PC-3 (cell line): ENCODE results near the gene ZNF341. TPM values are rescaled to one million over a fixed set of nuclear protein-coding genes. Genes with fewer than 3 reads are reported as not detected.

ENCODE experiments used
- ATAC-seq: fragments of 200-7000 bp; cut with Tn5 transposase; 2 replicates; pipeline ENCODE4 v1.9.1; 2020; ENCODE audit warnings: mild to moderate bottlenecking, moderate library complexity
- BruUV-seq: library from RNA; stranded (reverse); fragments of 400-500 nt; replicated peaks from 2 replicates; lab custom pipeline; 2021; lab: Mats Ljungman, UMichigan
- CTCF ChIA-PET: fragments of 300-600 bp; sonication (Branson Sonifier 250); formaldehyde crosslinking; loops from one replicate; lab custom pipeline; 2022; ENCODE audit warnings: antibody characterized with exemption; lab: Charles Lee
- POLR2A ChIA-PET: fragments of 300-600 bp; sonication (Branson Sonifier 250); formaldehyde crosslinking; loops from one replicate; lab custom pipeline; 2022; ENCODE audit warnings: antibody characterized with exemption; ENCODE audit not compliant: unreplicated experiment; lab: Charles Lee
- DNase-seq: peaks from one replicate; pipeline ENCODE4 v3.0.0-alpha.2; 2015
- H2AFZ ChIP-seq: fragments of 300-600 bp; sonication (generic); 2 replicates; pipeline ENCODE4 v1.6.0; 2016; ENCODE audit warnings: antibody characterized with exemption, low read length
- H3F3A ChIP-seq: fragments of 300-600 bp; sonication (generic); one replicate; pipeline ENCODE4 v1.6.0; 2017; ENCODE audit warnings: antibody characterized with exemption, low read length, control low read depth, mild to moderate bottlenecking; ENCODE audit not compliant: unreplicated experiment
- H3K27ac ChIP-seq: fragments of 300-600 bp; sonication (generic); 2 replicates; pipeline ENCODE4 v1.5.1; 2016; ENCODE audit warnings: mild to moderate bottlenecking, low read length
- H3K27me3 ChIP-seq: fragments of 300-600 bp; sonication (generic); 2 replicates; pipeline ENCODE4 v1.6.1; 2016; ENCODE audit warnings: low read length, mixed read lengths
- H3K36me3 ChIP-seq: fragments of 300-600 bp; sonication (generic); 2 replicates; pipeline ENCODE4 v1.6.1; 2016; ENCODE audit warnings: low read depth, mixed run types, low read length, mixed read lengths
- H3K4me1 ChIP-seq: fragments of 300-600 bp; sonication (generic); 2 replicates; pipeline ENCODE4 v1.5.1; 2016; ENCODE audit warnings: low read length; ENCODE audit not compliant: insufficient read depth
- H3K4me2 ChIP-seq: fragments of 300-600 bp; sonication (generic); 2 replicates; pipeline ENCODE4 v1.6.0; 2016; ENCODE audit warnings: low read length
- H3K4me3 ChIP-seq: fragments of 300-600 bp; sonication (generic); 2 replicates; pipeline ENCODE4 v1.5.1; 2016; ENCODE audit warnings: mild to moderate bottlenecking, low read length, mixed read lengths
- H3K79me2 ChIP-seq: fragments of 300-600 bp; sonication (generic); 2 replicates; pipeline ENCODE4 v1.6.1; 2017; ENCODE audit warnings: low read length, mixed read lengths
- H3K9ac ChIP-seq: fragments of 300-600 bp; sonication (generic); 2 replicates; pipeline ENCODE4 v1.6.0; 2016; ENCODE audit warnings: mild to moderate bottlenecking, low read length
- H3K9me2 ChIP-seq: fragments of 300-600 bp; sonication (generic); replicated peaks from 2 replicates; pipeline ENCODE4 v1.6.1; 2016; ENCODE audit warnings: mixed run types, low read length, mixed read lengths
- H3K9me3 ChIP-seq: fragments of 300-600 bp; sonication (generic); 2 replicates; pipeline ENCODE4 v1.6.1; 2016; ENCODE audit warnings: low read length, mixed read lengths
- H4K20me1 ChIP-seq: fragments of 300-600 bp; sonication (generic); 2 replicates; pipeline ENCODE4 v1.6.1; 2016; ENCODE audit warnings: low read length, mixed read lengths
- EZH2 ChIP-seq: fragments of 300-600 bp; sonication (generic); IDR thresholded peaks from one replicate; pipeline ENCODE4 v1.6.1; 2017; ENCODE audit warnings: antibody characterized with exemption, mild to moderate bottlenecking, low read length; ENCODE audit not compliant: unreplicated experiment
- EZH2phosphoT487 ChIP-seq: fragments of 300-600 bp; sonication (generic); IDR thresholded peaks from 2 replicates; pipeline ENCODE4 v1.6.1; 2018; ENCODE audit warnings: mild to moderate bottlenecking, antibody characterized with exemption, low read length, borderline replicate concordance
- intact Hi-C: fragments of 100-400 bp; cut with micrococcal nuclease; formaldehyde crosslinking; loops from 2 replicates; pipeline ENCODE4 v1.9.0; 2023
- total RNA-seq: library from RNA; depleted of rRNA; stranded (reverse); fragments of >200 nt; gene quantifications from 2 replicates; pipeline ENCODE4 v1.2.3, GENCODE V29; 2014
- TF ChIP-seq, protein P1 (sequence below): fragments of 300-600 bp; sonication (generic); conservative IDR thresholded peaks from 2 replicates; pipeline ENCODE4 v1.5.1; 2017; ENCODE audit warnings: antibody characterized with exemption, low read depth, mild to moderate bottlenecking, low read length

The ZNF341 gene
- total RNA-seq, 1 experiment from 2014 or later, result 4.4 TPM

DNA sequence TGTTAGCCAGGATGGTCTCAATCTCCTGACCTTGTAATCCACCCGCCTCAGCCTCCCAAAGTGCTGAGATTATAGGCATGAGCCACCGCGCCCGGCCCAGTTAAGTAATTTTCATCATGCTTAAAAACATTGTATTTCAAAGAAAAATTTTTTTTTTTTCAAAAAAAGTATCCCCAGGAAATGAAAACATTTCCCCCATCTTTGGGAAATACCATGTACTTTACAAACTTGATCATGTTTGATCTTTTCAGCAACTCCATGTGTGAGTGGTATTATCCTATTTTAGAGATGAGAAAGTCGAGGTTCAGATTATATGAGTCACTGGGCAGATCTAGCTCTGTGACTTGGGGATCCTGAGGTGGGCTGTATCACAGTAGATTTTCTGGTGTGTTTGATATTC lies 91.2 kb downstream of the ZNF341 start:
- no TSS peak for BruUV-seq

DNA sequence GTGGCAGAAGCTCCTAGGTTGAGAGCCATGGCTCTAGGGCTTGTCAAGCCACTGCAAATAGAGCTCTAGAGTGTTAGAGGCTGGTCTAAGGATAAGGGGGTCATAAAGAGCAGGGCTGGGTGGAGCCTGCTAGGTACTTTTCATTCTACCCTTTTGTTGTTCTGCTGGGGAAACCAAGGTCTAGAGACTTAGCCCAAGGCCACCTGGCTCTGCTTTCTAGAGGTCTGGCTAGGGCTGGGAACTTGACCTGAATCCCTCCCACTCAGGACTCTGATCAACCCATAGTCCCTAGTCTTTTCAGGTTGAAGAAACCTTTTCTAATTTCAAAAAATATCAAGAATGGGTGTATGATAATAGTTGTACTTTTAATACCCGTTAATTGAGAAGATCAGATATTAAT lies 93.1 kb downstream of the ZNF341 start:
- Histone ChIP-seq H3K9me3 (no peaks in the 10 kb centered on the region), H3K4me3 (no peak overlapping the region), H3K9ac (no peak overlapping the region), H4K20me1 (peaks cover 30% of the 10 kb centered on the region; the same call in 1 of the 2 replicates), H3K27me3 (no peaks in the 10 kb centered on the region), H2AFZ (no peak overlapping the region), H3K9me2 (no peaks in the 10 kb centered on the region), H3K79me2 (peaks cover 95% of the 10 kb centered on the region), H3K4me1 (no peaks in the 10 kb centered on the region), H3F3A (no peaks in the 10 kb centered on the region), H3K36me3 (no peaks in the 10 kb centered on the region), H3K4me2 (no peak overlapping the region), H3K27ac (no peak overlapping the region)
- TF ChIP-seq, protein P1, sequence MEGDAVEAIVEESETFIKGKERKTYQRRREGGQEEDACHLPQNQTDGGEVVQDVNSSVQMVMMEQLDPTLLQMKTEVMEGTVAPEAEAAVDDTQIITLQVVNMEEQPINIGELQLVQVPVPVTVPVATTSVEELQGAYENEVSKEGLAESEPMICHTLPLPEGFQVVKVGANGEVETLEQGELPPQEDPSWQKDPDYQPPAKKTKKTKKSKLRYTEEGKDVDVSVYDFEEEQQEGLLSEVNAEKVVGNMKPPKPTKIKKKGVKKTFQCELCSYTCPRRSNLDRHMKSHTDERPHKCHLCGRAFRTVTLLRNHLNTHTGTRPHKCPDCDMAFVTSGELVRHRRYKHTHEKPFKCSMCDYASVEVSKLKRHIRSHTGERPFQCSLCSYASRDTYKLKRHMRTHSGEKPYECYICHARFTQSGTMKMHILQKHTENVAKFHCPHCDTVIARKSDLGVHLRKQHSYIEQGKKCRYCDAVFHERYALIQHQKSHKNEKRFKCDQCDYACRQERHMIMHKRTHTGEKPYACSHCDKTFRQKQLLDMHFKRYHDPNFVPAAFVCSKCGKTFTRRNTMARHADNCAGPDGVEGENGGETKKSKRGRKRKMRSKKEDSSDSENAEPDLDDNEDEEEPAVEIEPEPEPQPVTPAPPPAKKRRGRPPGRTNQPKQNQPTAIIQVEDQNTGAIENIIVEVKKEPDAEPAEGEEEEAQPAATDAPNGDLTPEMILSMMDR, result no peak
- TF ChIP-seq EZH2 (no peak), EZH2phosphoT487 (no peak)
- POLR2A ChIA-PET, result interaction anchor here (0.6 kb wide), 1 partner anchor 73 kb away, joined by 5 read pairs; no protein-coding TSS in a partner anchor
- DNase-seq (no peak), ATAC-seq (no peak)
- CTCF ChIA-PET, result no interaction called here
- intact Hi-C loops, result no loop called here
- BruUV-seq, result no TSS peak

More for the DNA sequence above, 91.2 kb downstream of the ZNF341 start:
- no peak for DNase-seq
- Histone ChIP-seq H3K4me1 (no peaks in the 10 kb centered on the region), H3K27ac (no peak overlapping the region), H3K4me2 (no peak overlapping the region), H3K9me2 (no peaks in the 10 kb centered on the region), H3K36me3 (no peaks in the 10 kb centered on the region), H3K79me2 (peaks cover 96% of the 10 kb centered on the region), H3K27me3 (no peaks in the 10 kb centered on the region), H3K9ac (no peak overlapping the region), H3F3A (no peaks in the 10 kb centered on the region), H3K4me3 (no peak overlapping the region), H4K20me1 (peaks cover 31% of the 10 kb centered on the region; the same call in 1 of the 2 replicates), H2AFZ (no peak overlapping the region), H3K9me3 (no peaks in the 10 kb centered on the region)
- TF ChIP-seq EZH2phosphoT487, result no peak
- TF ChIP-seq EZH2, result no peak
- TF ChIP-seq, protein P1, result no peak
- no peak for ATAC-seq
- intact Hi-C loops, result no loop called here
- POLR2A ChIA-PET, result no interaction called here
- CTCF ChIA-PET, result no interaction called here
